HEK293 (cell line): Measurements from ENCODE around the gene AXIN1.

Experiments
- GLI2 ChIP-seq: fragments of 450-650 bp; formaldehyde crosslinking; IDR thresholded peaks from 2 replicates; pipeline ENCODE4; 2017; ENCODE audit warnings: missing biosample characterization, missing genetic modification characterization, low read depth, borderline replicate concordance
- IKZF3 ChIP-seq: fragments of 450-650 bp; IDR thresholded peaks from 2 replicates; pipeline ENCODE4 v1.5.0; 2018; ENCODE audit warnings: missing biosample characterization, mild to moderate bottlenecking, missing genetic modification characterization, moderate library complexity
- KLF10 ChIP-seq: fragments of 450-650 bp; IDR thresholded peaks from 2 replicates; pipeline ENCODE4 v1.5.1; 2018; ENCODE audit warnings: missing biosample characterization, mild to moderate bottlenecking, missing genetic modification characterization
- OSR2 ChIP-seq: fragments of 450-650 bp; formaldehyde crosslinking; IDR thresholded peaks from 2 replicates; pipeline ENCODE4 v1.5.1; 2016; ENCODE audit warnings: missing biosample characterization, missing genetic modification characterization
- TSHZ1 ChIP-seq: fragments of 450-650 bp; formaldehyde crosslinking; IDR thresholded peaks from 2 replicates; pipeline ENCODE4 v1.5.1; 2016; ENCODE audit warnings: missing biosample characterization, missing genetic modification characterization, borderline replicate concordance
- ZNF37A ChIP-seq: fragments of 450-650 bp; IDR thresholded peaks from 2 replicates; pipeline ENCODE4 v1.5.1; 2018; ENCODE audit warnings: missing biosample characterization, missing genetic modification characterization
- ZNF555 ChIP-seq: fragments of 450-650 bp; formaldehyde crosslinking; conservative IDR thresholded peaks from 2 replicates; pipeline ENCODE4 v1.5.1; 2017; ENCODE audit warnings: missing biosample characterization, mild to moderate bottlenecking, missing genetic modification characterization, inconsistent platforms

- no peak for TF ChIP-seq TSHZ1 (tag by site-specific recombination)
- peak; percentile 80 for TF ChIP-seq OSR2
- TF ChIP-seq ZNF37A: no peak
- TF ChIP-seq GLI2 (tag by site-specific recombination): no peak
- no peak for TF ChIP-seq KLF10
- TF ChIP-seq IKZF3 (tag by site-specific recombination): no peak
- no peak for TF ChIP-seq ZNF555 (tag by site-specific recombination)
Measured at GRCh38 chr16:306911-307370, 45.6 kb downstream of the AXIN1 start.
